B cell (primary cell): ENCODE measurements around the gene PLCXD1. TPM values are rescaled to one million over a fixed set of nuclear protein-coding genes. Genes with fewer than 3 reads are reported as not detected.

ENCODE experiments used
- ATAC-seq: fragments of 200-7000 bp; cut with Tn5 transposase; one replicate; pipeline ENCODE4 v1.10.0; 2021; ENCODE audit warnings: low read depth, mild to moderate bottlenecking, moderate number of reproducible peaks, moderate library complexity
- CTCF ChIA-PET: fragments of 350-600 bp; sonication (Branson Sonifier 250); formaldehyde crosslinking; loops from one replicate; lab custom pipeline; 2021; ENCODE audit warnings: antibody characterized with exemption, inconsistent platforms; lab: Charles Lee
- POLR2A ChIA-PET: fragments of 350-600 bp; sonication (Branson Sonifier 250); formaldehyde crosslinking; loops from one replicate; lab custom pipeline; 2021; ENCODE audit warnings: antibody characterized with exemption; lab: Charles Lee
- DNase-seq: peaks from one replicate; pipeline ENCODE4 v3.0.0; 2013
- H2AFZ ChIP-seq: 2 replicates; pipeline ENCODE4 v1.6.1; 2012; ENCODE audit warnings: mild to moderate bottlenecking, low read depth, low read length; ENCODE audit not compliant: insufficient read depth, poor library complexity, severe bottlenecking
- H3K27ac ChIP-seq, 2 donors: 1 replicate in 1 of 2; 2 replicates in 1 of 2; pipeline ENCODE4 v1.5.1; 2012 to 2013; ENCODE audit warnings: low read length in 2 of 2, mild to moderate bottlenecking in 2 of 2, moderate library complexity in 1 of 2
- H3K27me3 ChIP-seq, 4 experiments: fragments of 200-600 bp in 1 of 4; sonication (generic) in 1 of 4; replicated peaks in 1 of 4; 1 replicate in 2 of 4; 2 replicates in 2 of 4; pipeline versions ENCODE4 v1.6.1 to v1.7.0; 2013 to 2016; ENCODE audit warnings: low read length in 3 of 4, mild to moderate bottlenecking in 2 of 4, mixed read lengths in 1 of 4, moderate library complexity in 1 of 4; ENCODE audit not compliant: insufficient read depth in 4 of 4, control insufficient read depth in 3 of 4; ENCODE audit errors: control extremely low read depth in 1 of 4
- H3K36me3 ChIP-seq, 2 experiments: replicated peaks in 1 of 2; 1 replicate in 1 of 2; 2 replicates in 1 of 2; pipeline versions ENCODE4 v1.6.1 to v1.7.1; 2013; ENCODE audit warnings: low read length in 1 of 2; ENCODE audit not compliant: insufficient read depth in 2 of 2, control insufficient read depth in 1 of 2; ENCODE audit errors: control extremely low read depth in 1 of 2, extremely low read depth in 1 of 2
- H3K4me1 ChIP-seq, 2 donors: fragments of 200-600 bp in 1 of 2; sonication (generic) in 1 of 2; 1 replicate in 1 of 2; 2 replicates in 1 of 2; pipeline versions ENCODE4 v1.5.1 to v1.6.1; 2013 to 2017; ENCODE audit warnings: low read length in 2 of 2; ENCODE audit not compliant: control insufficient read depth in 2 of 2, insufficient read depth in 2 of 2
- H3K4me2 ChIP-seq: replicated peaks from 2 replicates; pipeline ENCODE3; 2012; ENCODE audit warnings: mild to moderate bottlenecking, low read depth, low read length; ENCODE audit not compliant: poor library complexity, severe bottlenecking
- H3K4me3 ChIP-seq, 5 experiments: fragments of 200-600 bp in 1 of 5; sonication (generic) in 1 of 5; 1 replicate in 3 of 5; 2 replicates in 2 of 5; pipeline versions ENCODE4 v1.5.1 to v1.7.0; 2011 to 2016; ENCODE audit warnings: low read length in 4 of 5, mild to moderate bottlenecking in 4 of 5, low read depth in 2 of 5, control low read depth in 1 of 5, moderate library complexity in 1 of 5; ENCODE audit not compliant: insufficient read depth in 1 of 5; ENCODE audit errors: control extremely low read depth in 1 of 5, extremely low read depth in 1 of 5
- H3K79me2 ChIP-seq: fragments of 200-600 bp; sonication (generic); one replicate; pipeline ENCODE4 v1.6.0; 2016; ENCODE audit warnings: low read length; ENCODE audit not compliant: control insufficient read depth, insufficient read depth
- H3K9ac ChIP-seq: fragments of 200-600 bp; sonication (generic); 2 replicates; pipeline ENCODE4 v1.6.1; 2017; ENCODE audit warnings: mild to moderate bottlenecking, low read length, moderate library complexity
- H3K9me3 ChIP-seq, 3 donors: one replicate each; pipeline versions ENCODE4 v1.6.1 to v1.7.1; 2013; ENCODE audit warnings: low read length in 2 of 3; ENCODE audit not compliant: control insufficient read depth in 2 of 3, insufficient read depth in 1 of 3; ENCODE audit errors: control extremely low read depth in 1 of 3
- H4K20me1 ChIP-seq: 2 replicates; pipeline ENCODE4 v1.6.0; 2012; ENCODE audit warnings: mild to moderate bottlenecking, low read length; ENCODE audit not compliant: insufficient read depth, control insufficient read depth, poor library complexity, severe bottlenecking
- H3K27ac Mint-ChIP-seq: one replicate; pipeline ENCODE4 v1.8.0; 2021; ENCODE audit warnings: mixed read lengths
- H3K27me3 Mint-ChIP-seq: one replicate; pipeline ENCODE4 v1.8.0; 2021; ENCODE audit warnings: mixed read lengths
- H3K4me1 Mint-ChIP-seq: one replicate; pipeline ENCODE4 v1.8.0; 2021; ENCODE audit warnings: mixed read lengths
- H3K4me3 Mint-ChIP-seq: one replicate; pipeline ENCODE4 v1.8.0; 2021; ENCODE audit warnings: mixed read lengths
- H3K9me3 Mint-ChIP-seq: one replicate; pipeline ENCODE4 v1.8.0; 2022; ENCODE audit warnings: mixed read lengths; ENCODE audit not compliant: insufficient read depth
- CTCF ChIP-seq: fragments of 200-600 bp; IDR thresholded peaks from one replicate; pipeline ENCODE4 v1.8.0; 2022; ENCODE audit warnings: antibody characterized with exemption, mild to moderate bottlenecking
- EZH2 ChIP-seq: IDR thresholded peaks from 2 replicates; pipeline ENCODE4 v1.6.1; 2012; ENCODE audit warnings: borderline replicate concordance, low read depth, mild to moderate bottlenecking, moderate library complexity, low read length; ENCODE audit not compliant: insufficient read depth, poor library complexity, severe bottlenecking
- WGBS: methylation state at CpG from one replicate; pipeline ENCODE4 v1.1.5; 2013; ENCODE audit warnings: missing lambda C conversion rate; ENCODE audit not compliant: insufficient coverage; 5-methylcytosine and 5-hydroxymethylcytosine counted together
- intact Hi-C: fragments of 100-400 bp; cut with micrococcal nuclease; formaldehyde crosslinking; loops from one replicate; pipeline ENCODE4 v1.10.0; 2022
- polyA plus RNA-seq: library from polyadenylated mRNA; depleted of rRNA; stranded (reverse); fragments of >200 nt; gene quantifications from 2 replicates; pipeline ENCODE4 v1.2.3, GENCODE V29; 2012
- total RNA-seq, 2 donors: library from RNA; stranded (reverse); fragments of 120-200 nt in 1 of 2; gene quantifications; 1 replicate in 1 of 2; 2 replicates in 1 of 2; pipeline versions ENCODE4 v1.2.3 to v1.2.4, GENCODE V29; 2013 to 2022

Gene PLCXD1
- total and polyA plus RNA-seq, 2 donors (not counting 1 experiment from before 2014, with no cell fraction given), result 30.4 to 38.5 TPM

- Histone ChIP-seq H3K9ac (peak overlapping the region; percentile 41), H3K36me3 (peaks cover 0 to 6% of the 10 kb centered on the region in 2 experiments), H3K4me2 (peak overlapping the region; percentile 68), H4K20me1 (no peaks in the 10 kb centered on the region), H3K79me2 (no peaks in the 10 kb centered on the region), H2AFZ (peak overlapping the region; percentile 31), H3K4me1 (peaks cover 15 to 16% of the 10 kb centered on the region in 2 donors), H3K27ac (no peak overlapping the region), H3K27me3 (peaks cover 0 to 20% (median 5%) of the 10 kb centered on the region in 4 experiments), H3K4me3 (peak overlapping the region in 1 of 5 experiments; percentile 52), H3K9me3 (peaks cover 0 to 12% (median 0%) of the 10 kb centered on the region in 3 donors)
- whole genome bisulfite sequencing, result 70% methylated on average over 27 of the region's 35 CpGs
- ChIA-PET CTCF (no interaction called here), POLR2A (no interaction called here)
- H3K4me1 Mint-ChIP-seq, result no peaks in the 10 kb centered on the region
- DNase-seq (no peak), ATAC-seq (no peak)
- H3K27me3 Mint-ChIP-seq, result no peaks in the 10 kb centered on the region
- H3K27ac Mint-ChIP-seq, result no peak overlapping the region
- TF ChIP-seq EZH2 (no peak), CTCF (no peak)
- intact Hi-C loops, result no loop called here
- H3K4me3 Mint-ChIP-seq, result no peak overlapping the region
- H3K9me3 Mint-ChIP-seq, result no peaks in the 10 kb centered on the region
Observed at GRCh38 chrX:331825-332495, 50.8 kb downstream of the PLCXD1 start.

- H3K27ac Mint-ChIP-seq, result no peak overlapping the region
- H3K4me2 ChIP-seq, result no peak overlapping the region
- H3K36me3 ChIP-seq, result peaks cover 0 to 7% of the 10 kb centered on the region in 2 experiments
- DNase-seq (no peak), ATAC-seq (no peak)
- no peak for TF ChIP-seq EZH2
- TF ChIP-seq CTCF, result no peak
- no peaks in the 10 kb centered on the region for H3K4me1 Mint-ChIP-seq
- no peak overlapping the region for H3K4me3 Mint-ChIP-seq
- 96% methylated on average over 19 of the region's 23 CpGs for whole genome bisulfite sequencing
- ChIA-PET POLR2A (no interaction called here), CTCF (no interaction called here)
- H3K27me3 ChIP-seq, result peaks cover 0 to 20% (median 5%) of the 10 kb centered on the region in 4 experiments
- H3K4me1 ChIP-seq, result peaks cover 15 to 16% of the 10 kb centered on the region in 2 donors
- intact Hi-C loops, result no loop called here
- H2AFZ ChIP-seq, result no peak overlapping the region
- no peaks in the 10 kb centered on the region for H3K27me3 Mint-ChIP-seq
- H3K27ac ChIP-seq, result no peak overlapping the region
- no peaks in the 10 kb centered on the region for H3K9me3 Mint-ChIP-seq
- H3K9me3 ChIP-seq, result peaks cover 0 to 14% (median 0%) of the 10 kb centered on the region in 3 donors
- H3K9ac ChIP-seq, result no peak overlapping the region
- H4K20me1 ChIP-seq, result no peaks in the 10 kb centered on the region
- no peak overlapping the region for H3K4me3 ChIP-seq
- no peaks in the 10 kb centered on the region for H3K79me2 ChIP-seq
Observed at GRCh38 chrX:332496-332860, 51.3 kb downstream of the PLCXD1 start.
